GM18505 (cell line): ENCODE data around the gene UGGT2.
"Not testable (repeated sequence)": the region's sequence is repeated elsewhere in the genome, so short reads cannot be mapped to it uniquely, and the experiment has no call there.

Experiments
- ATAC-seq: cut with Tn5 transposase; IDR thresholded peaks from one replicate; pipeline ENCODE4 v1.9.1; 2021; ENCODE audit not compliant: unreplicated experiment
- POLR2A ChIP-seq: IDR thresholded peaks from 4 replicates; pipeline ENCODE4 v1.6.1; 2011; ENCODE audit warnings: borderline replicate concordance; ENCODE audit not compliant: insufficient read depth, insufficient read length; ENCODE audit errors: extremely low read depth

The UGGT2 gene

DNA sequence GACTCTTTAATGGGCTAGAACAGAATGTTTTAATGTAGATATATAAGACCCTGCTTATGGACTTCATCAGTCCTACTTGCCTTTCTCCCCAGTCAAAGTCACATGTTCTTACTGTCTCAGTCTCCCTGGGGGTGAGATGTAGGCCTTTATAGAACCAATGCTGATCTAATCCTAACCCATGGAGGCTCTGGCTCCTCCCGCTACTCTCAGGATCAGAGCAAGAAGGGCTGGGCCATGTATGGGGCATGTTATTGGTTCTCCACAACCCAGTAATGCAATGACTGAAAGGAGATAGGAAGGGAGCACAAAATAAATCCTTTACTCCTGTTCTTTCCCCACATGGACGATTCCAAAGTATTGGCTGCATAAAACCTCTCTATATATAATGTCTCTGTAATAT is 82.3 kb downstream of the UGGT2 start:
- no peak for ATAC-seq
- TF ChIP-seq POLR2A = no peak

DNA sequence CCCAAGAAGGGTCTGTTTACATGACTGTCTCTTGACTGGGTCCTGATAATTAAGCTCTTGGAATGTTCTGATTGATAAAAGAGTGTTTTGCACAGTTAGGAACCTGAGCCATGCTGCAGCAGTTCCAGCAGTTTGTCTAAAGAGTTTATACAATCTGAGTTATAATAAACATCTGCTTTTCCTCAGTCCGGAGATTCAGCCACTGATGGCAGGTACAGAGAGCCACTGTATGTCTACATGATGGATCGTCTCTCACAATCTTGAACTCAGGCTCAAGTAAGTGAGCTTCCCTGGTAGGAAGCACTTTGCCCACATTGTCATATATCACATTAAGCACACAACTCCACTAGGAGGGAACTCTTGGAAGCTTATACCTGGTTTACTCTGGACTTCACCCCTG is 84.3 kb downstream of the UGGT2 start:
- no peak for TF ChIP-seq POLR2A
- no peak for ATAC-seq

- no peak for TF ChIP-seq POLR2A
- ATAC-seq = no peak
Observed at GRCh38 chr13:95957331-95957730, 95.9 kb downstream of the UGGT2 start.

GRCh38 chr13:95956589-95957148 is 96.5 kb downstream of the UGGT2 start:
- no peak for TF ChIP-seq POLR2A
- no peak for ATAC-seq

DNA sequence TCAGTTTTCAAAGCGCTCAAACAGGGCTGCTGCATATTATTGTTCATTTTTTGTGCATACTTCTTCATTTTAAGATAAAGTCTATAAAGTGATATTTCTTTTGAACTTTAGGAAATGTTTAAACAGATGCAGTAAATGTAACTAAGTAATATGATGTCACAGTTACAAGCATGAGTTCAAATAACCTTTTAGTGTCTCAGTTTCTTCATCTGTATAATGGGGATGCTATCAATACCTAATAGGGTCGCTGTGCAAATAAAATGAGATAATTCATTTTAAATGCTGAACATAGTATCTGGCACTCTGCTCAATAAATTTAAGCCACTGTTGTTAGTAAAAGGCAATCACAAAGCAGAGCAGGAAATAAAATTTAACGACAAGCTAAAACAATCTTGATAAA is 97.5 kb downstream of the UGGT2 start:
- no peak for TF ChIP-seq POLR2A
- ATAC-seq = no peak

DNA sequence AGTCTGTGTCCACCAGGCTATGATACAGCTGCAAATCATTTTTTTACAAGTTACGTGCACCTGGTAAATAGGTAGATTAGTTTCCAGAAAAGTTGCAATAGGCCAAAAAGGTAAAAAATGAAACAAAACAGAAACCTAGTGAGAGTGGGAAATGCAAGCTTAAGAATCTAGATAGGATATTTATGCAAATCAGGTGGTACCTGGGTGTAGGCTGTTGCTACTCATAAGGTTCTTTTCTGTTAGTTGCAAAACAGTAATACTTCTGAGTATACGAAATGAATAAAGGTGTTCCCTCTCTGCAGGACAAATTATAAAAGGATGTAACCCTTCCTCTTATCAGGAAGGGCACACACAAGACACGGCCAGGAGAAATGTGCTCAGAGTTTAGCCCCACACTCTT is 97.9 kb downstream of the UGGT2 start:
- TF ChIP-seq POLR2A = no peak
- peak; percentile 77 for ATAC-seq

GRCh38 chr13:95954266-95954665 is 98.9 kb downstream of the UGGT2 start:
- no peak for TF ChIP-seq POLR2A
- ATAC-seq = no peak

GRCh38 chr13:95950103-95950502 is 103.1 kb downstream of the UGGT2 start:
- ATAC-seq = no peak
- TF ChIP-seq POLR2A = no peak

DNA sequence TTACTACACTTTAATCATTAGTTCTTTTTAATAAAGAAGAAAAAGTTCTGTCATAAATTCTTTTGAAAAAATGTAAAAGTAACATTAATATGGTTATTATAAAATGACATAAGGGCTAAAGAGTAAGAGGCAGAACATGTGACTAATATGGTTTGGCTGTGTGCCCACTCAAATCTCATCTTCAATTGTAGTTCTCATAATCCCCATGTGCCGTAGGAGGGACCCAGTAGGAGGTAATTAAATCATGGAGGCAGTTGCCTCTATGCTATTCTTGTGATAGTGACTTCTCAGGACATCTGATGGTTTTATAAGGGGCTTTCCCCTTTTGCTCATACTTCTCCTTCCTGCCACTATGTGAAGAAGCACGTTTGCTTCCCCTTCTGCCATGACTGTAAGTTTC is 104.5 kb downstream of the UGGT2 start:
- TF ChIP-seq POLR2A = no peak
- ATAC-seq = no peak

- TF ChIP-seq POLR2A = no peak
- no peak for ATAC-seq
Observed at GRCh38 chr13:95937714-95938320, 115.4 kb downstream of the UGGT2 start.

DNA sequence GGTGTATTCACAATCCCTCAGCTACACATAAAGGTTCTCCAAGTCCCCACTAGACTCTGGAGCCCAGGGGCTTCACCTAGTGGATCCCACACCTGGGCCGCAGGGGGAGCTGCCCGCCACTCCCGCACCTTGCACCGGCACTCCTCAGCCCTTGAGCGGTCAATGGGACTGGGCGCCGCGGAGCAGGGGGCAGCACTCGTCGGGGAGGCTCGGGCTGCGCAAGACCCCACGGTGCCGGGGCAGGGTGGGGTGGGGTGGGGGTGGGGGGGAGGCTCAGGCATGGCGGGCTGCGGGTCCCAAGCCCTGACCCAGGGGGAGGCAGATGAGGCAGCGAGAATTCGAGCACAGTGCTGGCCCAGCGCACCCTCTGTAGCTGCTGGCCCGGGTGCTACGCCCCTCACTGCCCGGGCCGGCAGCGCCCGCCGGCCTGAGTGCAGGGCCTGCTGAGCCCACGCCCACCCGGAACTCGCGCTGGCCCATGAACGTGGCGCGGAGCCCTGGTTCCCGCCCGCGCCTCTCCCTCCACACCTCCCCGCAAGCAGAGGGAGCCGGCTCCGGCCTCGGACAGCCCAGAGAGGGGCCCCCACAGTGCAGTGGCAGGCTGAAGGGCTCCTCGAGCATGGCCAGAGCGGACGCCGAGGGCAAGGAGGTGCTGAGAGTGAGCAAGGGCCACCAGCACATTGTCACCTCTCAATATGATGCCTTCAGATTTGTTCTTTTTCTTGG is 121.7 kb downstream of the UGGT2 start:
- ATAC-seq = no peak

DNA sequence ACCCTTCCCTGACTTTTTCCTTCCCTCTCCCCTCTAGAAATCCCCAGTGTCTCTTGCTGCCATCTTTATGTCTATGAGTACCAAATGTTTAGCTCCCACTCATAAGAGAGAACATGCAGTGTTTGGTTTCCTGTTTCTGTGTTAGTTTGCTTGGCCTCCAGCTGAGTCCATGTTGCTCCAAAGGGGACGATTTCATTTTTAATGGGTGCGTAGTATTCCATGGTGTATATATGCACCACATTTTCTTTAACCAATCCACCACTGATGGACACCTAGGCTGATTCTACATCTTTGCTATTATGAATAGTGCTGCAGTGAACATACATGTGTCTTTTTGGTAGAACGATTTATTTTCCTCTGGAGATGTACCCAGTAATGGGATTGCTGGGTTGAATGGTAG is 123.8 kb downstream of the UGGT2 start:
- no peak for TF ChIP-seq POLR2A
- no peak for ATAC-seq

More for the DNA sequence above, 121.7 kb downstream of the UGGT2 start:
- no peak for TF ChIP-seq POLR2A

GRCh38 chr13:95928367-95928906 is 124.8 kb downstream of the UGGT2 start:
- not testable (repeated sequence) for ATAC-seq

- ATAC-seq = no peak
- no peak for TF ChIP-seq POLR2A
Observed at GRCh38 chr13:95926231-95926630, 127.0 kb downstream of the UGGT2 start.

GRCh38 chr13:95924389-95924994 is 128.7 kb downstream of the UGGT2 start:
- ATAC-seq = no peak
- no peak for TF ChIP-seq POLR2A

- ATAC-seq = no peak
- TF ChIP-seq POLR2A = no peak
Observed at GRCh38 chr13:95921485-95921884, 131.7 kb downstream of the UGGT2 start.
